KOPT-K1 (cell line): ENCODE data around the gene LENEP.

ENCODE experiments used
- H3K27ac ChIP-seq: fragments of 200-600 bp; sonication (generic); 2 replicates; pipeline ENCODE4 v1.5.1; 2016; ENCODE audit warnings: antibody characterized with exemption, mild to moderate bottlenecking, low read depth, low read length; ENCODE audit not compliant: poor library complexity, severe bottlenecking
- H3K36me3 ChIP-seq: fragments of 200-600 bp; sonication (generic); 2 replicates; pipeline ENCODE4 v1.5.1; 2017; ENCODE audit warnings: antibody characterized with exemption, mild to moderate bottlenecking, low read length, moderate library complexity; ENCODE audit not compliant: insufficient read depth
- H3K9me3 ChIP-seq: fragments of 200-600 bp; sonication (generic); 2 replicates; pipeline ENCODE4 v1.5.1; 2017; ENCODE audit warnings: antibody characterized with exemption, low read length, mild to moderate bottlenecking; ENCODE audit not compliant: insufficient read depth, poor library complexity, severe bottlenecking

LENEP gene

DNA sequence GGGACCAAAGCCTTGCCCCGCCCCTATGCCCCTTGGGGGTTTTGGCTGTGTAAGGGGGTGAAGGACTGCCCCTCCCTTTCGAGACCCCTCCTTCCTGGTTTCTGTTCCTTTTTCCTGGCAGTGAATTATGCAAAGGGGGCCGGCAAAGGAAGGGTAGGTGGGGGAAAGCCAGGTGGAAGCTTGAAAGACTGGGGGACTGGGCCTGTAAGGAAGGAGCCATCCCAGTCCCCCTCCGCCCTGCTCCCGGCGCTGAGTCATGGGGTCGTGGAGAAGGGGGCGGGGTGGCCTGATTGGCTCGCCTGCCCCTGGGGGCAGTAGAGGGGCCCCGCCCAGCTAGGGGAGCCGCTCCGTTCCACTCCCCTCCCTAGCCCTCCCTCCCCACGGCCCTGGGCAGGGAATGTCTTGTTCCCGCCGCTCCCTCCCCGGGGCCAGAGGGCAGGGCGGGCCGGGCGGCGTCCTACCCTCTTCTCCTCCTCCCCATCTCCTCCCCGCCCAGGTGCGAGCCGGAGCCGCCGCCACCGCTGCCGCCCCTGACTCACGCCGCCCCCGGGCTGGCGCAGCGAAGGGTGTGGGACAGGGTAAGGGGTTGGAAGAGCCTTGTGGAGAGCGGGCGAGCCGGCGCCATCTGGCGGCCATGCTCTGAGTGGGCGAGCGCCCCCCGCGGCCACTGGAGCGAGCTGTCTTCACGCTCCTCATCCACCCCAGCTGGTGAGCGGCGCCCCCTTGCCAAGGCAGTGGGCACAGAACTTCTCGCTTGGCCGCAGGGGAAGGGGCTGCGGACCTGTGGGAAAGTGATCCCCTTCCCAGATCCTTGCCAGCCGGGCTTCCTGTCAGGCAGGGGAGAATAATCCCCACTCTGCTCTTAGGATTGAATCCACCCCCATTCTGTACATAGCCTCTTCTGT is 23.9 kb downstream of the LENEP start:
- no peaks in the 10 kb centered on the region for H3K36me3 ChIP-seq
- no peaks in the 10 kb centered on the region for H3K9me3 ChIP-seq
- H3K27ac ChIP-seq = no peak overlapping the region

DNA sequence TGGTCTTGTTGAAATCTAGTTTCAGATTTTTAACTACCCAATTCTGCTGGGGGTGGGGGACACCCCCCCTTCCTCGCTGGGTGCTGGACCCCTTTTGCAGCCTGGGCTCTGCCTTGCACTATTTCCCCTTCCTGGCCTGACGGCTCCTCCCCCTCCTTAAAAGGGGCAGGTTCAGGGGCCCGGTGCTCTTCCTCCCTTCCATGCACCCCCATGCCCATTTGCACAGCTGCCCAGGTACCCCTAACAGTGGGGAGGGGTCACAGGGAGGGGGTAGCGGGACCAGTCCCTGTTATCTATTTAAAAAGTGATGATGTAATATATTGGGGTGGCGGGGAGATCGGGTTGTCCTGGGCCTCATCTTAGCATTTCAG is 24.5 kb downstream of the LENEP start:
- no peak overlapping the region for H3K27ac ChIP-seq

GRCh38 chr1:155018617-155019348 is 25.4 kb downstream of the LENEP start:
- no peaks in the 10 kb centered on the region for H3K9me3 ChIP-seq
- no peaks in the 10 kb centered on the region for H3K36me3 ChIP-seq
- no peak overlapping the region for H3K27ac ChIP-seq

More for the DNA sequence above, 24.5 kb downstream of the LENEP start:
- Histone ChIP-seq H3K9me3 (no peaks in the 10 kb centered on the region), H3K36me3 (no peaks in the 10 kb centered on the region)

- H3K36me3 ChIP-seq = no peaks in the 10 kb centered on the region
- no peaks in the 10 kb centered on the region for H3K9me3 ChIP-seq
- H3K27ac ChIP-seq = no peak overlapping the region
Observed at GRCh38 chr1:155019377-155020245, 26.2 kb downstream of the LENEP start.

- H3K9me3 ChIP-seq = no peaks in the 10 kb centered on the region
- H3K36me3 ChIP-seq = no peaks in the 10 kb centered on the region
- no peak overlapping the region for H3K27ac ChIP-seq
Observed at GRCh38 chr1:155022136-155022926, 28.9 kb downstream of the LENEP start.

GRCh38 chr1:155022927-155023236 is 29.5 kb downstream of the LENEP start:
- H3K9me3 ChIP-seq = no peaks in the 10 kb centered on the region
- H3K27ac ChIP-seq = no peak overlapping the region
- H3K36me3 ChIP-seq = no peaks in the 10 kb centered on the region

DNA sequence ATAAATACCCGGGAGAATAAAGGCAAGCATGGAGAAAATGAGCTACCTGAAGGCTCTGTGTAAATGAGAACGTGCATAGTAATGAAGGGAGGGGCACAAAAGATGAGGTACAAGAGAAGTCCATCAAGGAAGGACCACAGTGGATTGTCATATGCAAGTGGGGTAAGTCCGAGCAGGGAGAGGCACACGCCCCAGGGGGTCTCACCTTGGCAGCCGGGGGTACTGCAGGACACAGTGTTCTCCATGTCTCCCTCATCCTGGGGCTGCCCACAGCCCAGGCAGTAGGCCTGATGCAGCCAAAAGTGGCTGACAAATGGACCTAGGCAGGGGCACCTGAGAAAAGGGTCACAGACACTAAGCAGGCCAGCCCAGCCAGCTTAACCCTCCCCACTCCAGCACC is 30.2 kb downstream of the LENEP start:
- H3K9me3 ChIP-seq = no peaks in the 10 kb centered on the region
- no peaks in the 10 kb centered on the region for H3K36me3 ChIP-seq
- H3K27ac ChIP-seq = no peak overlapping the region

DNA sequence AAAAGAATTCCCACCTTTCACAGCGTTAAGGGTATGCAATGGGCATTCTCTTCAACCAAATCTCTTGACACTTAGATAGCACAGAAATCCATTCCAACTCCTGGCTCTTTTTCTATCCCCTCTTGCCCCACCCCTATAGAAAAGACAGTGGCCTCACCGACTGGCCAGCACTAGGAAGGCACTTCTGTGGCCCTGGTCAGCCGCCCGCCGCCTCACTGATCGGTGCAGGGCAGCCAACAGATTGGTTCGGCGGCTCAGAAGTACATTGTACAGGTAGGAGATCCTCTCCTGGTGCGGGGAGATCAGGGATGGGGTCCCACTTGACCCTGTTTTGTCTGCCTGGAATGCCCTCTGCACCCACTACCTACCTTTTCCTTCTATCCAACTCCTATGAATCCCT is 30.9 kb downstream of the LENEP start:
- Histone ChIP-seq H3K36me3 (no peaks in the 10 kb centered on the region), H3K27ac (no peak overlapping the region), H3K9me3 (no peaks in the 10 kb centered on the region)

- Histone ChIP-seq H3K36me3 (no peaks in the 10 kb centered on the region), H3K9me3 (no peaks in the 10 kb centered on the region), H3K27ac (no peak overlapping the region)
Observed at GRCh38 chr1:155026154-155026553, 32.8 kb downstream of the LENEP start.

- H3K9me3 ChIP-seq = no peaks in the 10 kb centered on the region
- no peaks in the 10 kb centered on the region for H3K36me3 ChIP-seq
- H3K27ac ChIP-seq = no peak overlapping the region
Observed at GRCh38 chr1:155026588-155026987, 33.2 kb downstream of the LENEP start.

DNA sequence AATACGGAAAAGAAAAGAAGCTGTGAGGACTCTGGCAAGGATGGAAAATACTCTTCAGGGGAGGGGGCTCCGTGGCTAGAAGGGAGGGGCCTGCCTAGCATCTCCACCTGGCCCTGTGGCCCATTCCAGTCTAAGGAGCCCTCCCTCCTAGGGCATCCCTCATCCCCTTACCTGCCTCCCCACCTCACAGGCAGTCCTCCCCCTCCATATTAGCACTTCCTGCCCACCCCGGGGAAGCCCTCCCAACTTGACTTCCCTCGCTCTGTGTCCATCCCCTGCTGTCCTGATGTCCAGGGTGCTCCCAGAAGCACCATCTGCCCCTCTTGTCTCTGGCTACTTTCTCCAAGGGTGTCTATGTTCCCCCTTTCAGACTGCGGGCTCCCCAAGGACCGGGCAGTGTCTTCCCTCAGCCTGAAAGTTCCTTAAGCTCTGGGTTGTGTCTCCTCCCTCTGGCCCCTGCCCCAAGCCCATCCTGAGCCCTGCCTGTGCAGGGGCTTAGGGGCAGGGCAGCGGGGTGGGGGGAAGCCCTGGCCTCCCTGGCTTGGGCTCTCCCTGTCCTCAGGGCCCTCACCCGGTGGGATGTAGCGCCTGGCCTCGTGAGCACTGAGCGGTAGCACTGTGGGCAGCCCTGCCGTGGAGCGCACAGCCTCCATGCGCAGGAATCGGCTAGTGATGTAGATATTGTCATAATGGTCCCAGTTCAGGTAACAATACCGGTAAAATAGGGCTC is 36.3 kb downstream of the LENEP start:
- no peaks in the 10 kb centered on the region for H3K36me3 ChIP-seq
- H3K9me3 ChIP-seq = no peaks in the 10 kb centered on the region
- no peak overlapping the region for H3K27ac ChIP-seq

GRCh38 chr1:155030243-155030795 is 36.9 kb downstream of the LENEP start:
- H3K9me3 ChIP-seq = no peaks in the 10 kb centered on the region
- no peaks in the 10 kb centered on the region for H3K36me3 ChIP-seq
- no peak overlapping the region for H3K27ac ChIP-seq

DNA sequence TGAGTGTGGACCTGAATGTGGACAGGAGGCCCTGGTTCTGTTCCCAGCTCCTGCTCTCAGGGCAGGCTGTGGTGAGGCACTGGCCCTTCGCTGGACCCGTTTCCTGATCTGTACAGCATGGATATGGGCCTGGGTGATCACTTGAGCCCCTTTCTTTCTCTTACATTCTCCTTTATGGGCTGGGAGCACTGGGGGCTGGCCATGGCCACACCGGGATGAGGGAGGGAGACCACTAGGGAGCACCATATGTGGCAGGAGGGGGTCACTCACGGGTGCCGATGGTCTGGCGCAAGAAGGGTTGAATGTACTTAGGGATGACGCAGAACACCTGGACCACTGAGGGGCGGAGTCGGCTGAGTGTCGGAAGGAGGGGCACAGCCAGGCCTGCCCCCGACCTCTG is 37.5 kb downstream of the LENEP start:
- Histone ChIP-seq H3K36me3 (no peaks in the 10 kb centered on the region), H3K9me3 (no peaks in the 10 kb centered on the region), H3K27ac (no peak overlapping the region)

- Histone ChIP-seq H3K27ac (no peak overlapping the region), H3K36me3 (no peaks in the 10 kb centered on the region), H3K9me3 (no peaks in the 10 kb centered on the region)
Observed at GRCh38 chr1:155032886-155033285, 39.5 kb downstream of the LENEP start.
